Suprapubic skin (tissue), 4 donors: ENCODE data around the gene COL11A1.

Source experiments
- CTCF ChIP-seq, 2 donors: fragments of 200-600 bp in 1 of 2; fragments of 450-650 bp in 1 of 2; sonication (generic) in 1 of 2; IDR thresholded peaks; one replicate each; pipeline ENCODE4 v1.5.1; 2016 to 2019; ENCODE audit warnings: antibody characterized with exemption in 2 of 2, mild to moderate bottlenecking in 1 of 2, moderate library complexity in 1 of 2
- POLR2A ChIP-seq, 2 donors: fragments of 450-650 bp; IDR thresholded peaks; one replicate each; pipeline ENCODE4 v1.6.1; 2017; ENCODE audit warnings: antibody characterized with exemption in 2 of 2, mild to moderate bottlenecking in 2 of 2, moderate library complexity in 2 of 2
- POLR2AphosphoS5 ChIP-seq, 3 donors: sonication (generic); formaldehyde crosslinking; IDR thresholded peaks; one replicate each; pipeline ENCODE4 v1.6.1; 2017; ENCODE audit warnings: antibody characterized with exemption in 3 of 3

GRCh38 chr1:102861247-102861646 is 247.1 kb downstream of the COL11A1 start:
- no peak for TF ChIP-seq CTCF (IDR thresholded peaks at IDR 0.05)
- no peak for TF ChIP-seq POLR2AphosphoS5 (IDR thresholded peaks at IDR 0.05)
- TF ChIP-seq POLR2A (IDR thresholded peaks at IDR 0.05), result no peak
